SK-N-SH (cell line): ENCODE measurements around the gene PSMD14. TPM values are rescaled to one million over a fixed set of nuclear protein-coding genes. Genes with fewer than 3 reads are reported as not detected.

Experiments
- CTCF ChIA-PET: fragments of 300-600, 350-600 bp; formaldehyde crosslinking; extraction: SDS; loops from one replicate; lab custom pipeline; 2021; lab: Yijun Ruan, JAX
- POLR2A ChIA-PET: fragments of 350-600 bp; sonication (Branson Sonifier 250); formaldehyde crosslinking; extraction: SDS; loops from one replicate; lab custom pipeline; 2020; ENCODE audit warnings: antibody characterized with exemption, inconsistent platforms; lab: Yijun Ruan, JAX
- DNase-seq: peaks from one replicate; pipeline ENCODE4 v3.0.0; 2012
- H2AFZ ChIP-seq: fragments of 200-600 bp; sonication (generic); 2 replicates; pipeline ENCODE4 v1.8.1; 2016; ENCODE audit warnings: antibody characterized with exemption, mild to moderate bottlenecking, low read depth
- H3F3A ChIP-seq: fragments of 200-600 bp; sonication (generic); replicated peaks from 2 replicates; pipeline ENCODE3; 2016; ENCODE audit warnings: antibody characterized with exemption, mild to moderate bottlenecking; ENCODE audit not compliant: insufficient read depth
- H3K27ac ChIP-seq, 2 experiments: fragments of 200-500 bp in 1 of 2; fragments of 200-600 bp in 1 of 2; sonication (Bioruptor generic) in 1 of 2; sonication (generic), shearing (Covaris generic) in 1 of 2; 2 replicates each; pipeline versions ENCODE4 v1.5.1 to v1.6.1; 2014 to 2016; ENCODE audit warnings: low read depth in 2 of 2, inconsistent platforms in 1 of 2, low read length in 1 of 2, mild to moderate bottlenecking in 1 of 2, mixed read lengths in 1 of 2
- H3K27me3 ChIP-seq: fragments of 200-600 bp; sonication (generic), shearing (Covaris generic); 2 replicates; pipeline ENCODE4 v1.6.1; 2016; ENCODE audit warnings: mixed run types; ENCODE audit not compliant: insufficient read depth
- H3K36me3 ChIP-seq, 2 experiments: fragments of 200-500 bp in 1 of 2; fragments of 200-600 bp in 1 of 2; sonication (Bioruptor generic) in 1 of 2; sonication (generic) in 1 of 2; replicated peaks in 1 of 2; 2 replicates each; pipeline versions ENCODE3 to v1.5.1; 2014 to 2016; ENCODE audit warnings: low read length in 1 of 2, mild to moderate bottlenecking in 1 of 2; ENCODE audit not compliant: insufficient read depth in 2 of 2, control insufficient read depth in 1 of 2
- H3K4me1 ChIP-seq, 2 experiments: fragments of 200-500 bp in 1 of 2; fragments of 200-600 bp in 1 of 2; sonication (Bioruptor generic) in 1 of 2; sonication (generic), shearing (Covaris generic) in 1 of 2; 2 replicates each; pipeline versions ENCODE4 v1.5.1 to v1.6.1; 2014 to 2016; ENCODE audit warnings: low read depth in 1 of 2, low read length in 1 of 2, mixed run types in 1 of 2; ENCODE audit not compliant: insufficient read depth in 2 of 2, control insufficient read depth in 1 of 2
- H3K4me2 ChIP-seq: fragments of 200-600 bp; sonication (generic), shearing (Covaris generic); 2 replicates; pipeline ENCODE4 v1.6.1; 2017; ENCODE audit warnings: mixed run types
- H3K4me3 ChIP-seq, 2 experiments: fragments of 200-500 bp in 1 of 2; fragments of 200-600 bp in 1 of 2; sonication (Bioruptor generic) in 1 of 2; sonication (generic), shearing (Covaris generic) in 1 of 2; 2 replicates each; pipeline versions ENCODE4 v1.5.1 to v1.8.1; 2014 to 2016; ENCODE audit warnings: low read depth in 2 of 2, inconsistent platforms in 1 of 2, low read length in 1 of 2, mild to moderate bottlenecking in 1 of 2, mixed read lengths in 1 of 2, moderate library complexity in 1 of 2
- H3K79me2 ChIP-seq: fragments of 200-600 bp; sonication (generic); 2 replicates; pipeline ENCODE4 v1.8.1; 2017; ENCODE audit warnings: mild to moderate bottlenecking; ENCODE audit not compliant: insufficient read depth
- H3K9ac ChIP-seq: fragments of 200-600 bp; sonication (generic); 2 replicates; pipeline ENCODE4 v1.6.1; 2017; ENCODE audit warnings: mixed run types
- H3K9me2 ChIP-seq: fragments of 200-600 bp; sonication (generic); 2 replicates; pipeline ENCODE4 v1.6.1; 2017; ENCODE audit warnings: mixed run types
- H3K9me3 ChIP-seq: fragments of 200-600 bp; sonication (generic); 2 replicates; pipeline ENCODE4 v1.6.1; 2017; ENCODE audit warnings: mixed run types, mild to moderate bottlenecking, moderate library complexity
- H4K20me1 ChIP-seq: fragments of 200-600 bp; sonication (generic); 2 replicates; pipeline ENCODE4 v1.6.1; 2017; ENCODE audit warnings: mild to moderate bottlenecking, mixed run types; ENCODE audit not compliant: insufficient read depth
- CHD2 ChIP-seq: fragments of 150-350 bp; IDR thresholded peaks from 2 replicates; pipeline ENCODE4 v1.6.1; 2018; ENCODE audit warnings: low read length; ENCODE audit not compliant: partially characterized antibody
- EZH2phosphoT487 ChIP-seq: fragments of 200-600 bp; sonication (generic); IDR thresholded peaks from 2 replicates; pipeline ENCODE4 v1.6.1; 2017; ENCODE audit warnings: low read depth, mixed run types, mild to moderate bottlenecking, antibody characterized with exemption, moderate library complexity, borderline replicate concordance
- FOXM1 ChIP-seq: IDR thresholded peaks from 2 replicates; pipeline ENCODE4 v1.4.0; 2012; ENCODE audit warnings: low read depth, mild to moderate bottlenecking
- GATA2 ChIP-seq: sonication (generic); formaldehyde crosslinking; IDR thresholded peaks from 2 replicates; pipeline ENCODE4 v1.5.0; 2020; ENCODE audit warnings: mild to moderate bottlenecking, missing genetic modification reagents
- JUND ChIP-seq: IDR thresholded peaks from 2 replicates; pipeline ENCODE4 v1.4.0; 2012
- MEF2A ChIP-seq: IDR thresholded peaks from 2 replicates; pipeline ENCODE4 v1.4.0; 2012; ENCODE audit warnings: low read depth, borderline replicate concordance
- POLR2AphosphoS5 ChIP-seq: IDR thresholded peaks from 2 replicates; pipeline ENCODE4 v1.6.1; 2012; ENCODE audit warnings: low read depth, low read length
- RFX5 ChIP-seq: IDR thresholded peaks from 2 replicates; pipeline ENCODE4 v1.6.1; 2012; ENCODE audit warnings: mild to moderate bottlenecking, improper control_type of control experiment, low read length
- TCF12 ChIP-seq: IDR thresholded peaks from 2 replicates; pipeline ENCODE4 v1.4.0; 2012
- TEAD4 ChIP-seq: IDR thresholded peaks from 2 replicates; pipeline ENCODE4 v1.4.0; 2012; ENCODE audit warnings: mild to moderate bottlenecking, borderline replicate concordance; ENCODE audit not compliant: insufficient read depth
- YY1 ChIP-seq: IDR thresholded peaks from 2 replicates; pipeline ENCODE4 v1.4.0; 2012; ENCODE audit warnings: low read depth, mild to moderate bottlenecking
- WGBS: methylation state at CpG from one replicate; pipeline ENCODE4 v1.1.6; 2017; ENCODE audit warnings: low lambda C conversion rate; 5-methylcytosine and 5-hydroxymethylcytosine counted together
- polyA plus RNA-seq, 3 experiments: library from polyadenylated mRNA; depleted of rRNA; stranded (reverse); fragments of >200 nt; gene quantifications; 2 replicates each; pipeline ENCODE4 v1.2.3, GENCODE V29; 2012
- TF ChIP-seq, protein P1 (sequence below): IDR thresholded peaks from 2 replicates; pipeline ENCODE4 v1.6.1; 2012; ENCODE audit warnings: mild to moderate bottlenecking, low read depth, low read length, moderate library complexity
- TF ChIP-seq, protein P2 (sequence below): fragments of 150-350 bp; IDR thresholded peaks from 2 replicates; pipeline ENCODE4 v1.6.1; 2017; ENCODE audit warnings: antibody characterized with exemption, low read length, low read depth, borderline replicate concordance
- TF ChIP-seq, protein P3 (sequence below): fragments of 200-600 bp; sonication (generic); IDR thresholded peaks from 2 replicates; pipeline ENCODE4 v1.6.1; 2017; ENCODE audit warnings: antibody characterized with exemption, mild to moderate bottlenecking, moderate library complexity

The PSMD14 gene
- polyA plus RNA-seq, 1 of the 3 experiments (the other 2 are of a cell fraction), result 50.4 TPM

GRCh38 chr2:161353543-161353942 is 45.3 kb downstream of the PSMD14 start (continued):
- TF ChIP-seq, protein P1, sequence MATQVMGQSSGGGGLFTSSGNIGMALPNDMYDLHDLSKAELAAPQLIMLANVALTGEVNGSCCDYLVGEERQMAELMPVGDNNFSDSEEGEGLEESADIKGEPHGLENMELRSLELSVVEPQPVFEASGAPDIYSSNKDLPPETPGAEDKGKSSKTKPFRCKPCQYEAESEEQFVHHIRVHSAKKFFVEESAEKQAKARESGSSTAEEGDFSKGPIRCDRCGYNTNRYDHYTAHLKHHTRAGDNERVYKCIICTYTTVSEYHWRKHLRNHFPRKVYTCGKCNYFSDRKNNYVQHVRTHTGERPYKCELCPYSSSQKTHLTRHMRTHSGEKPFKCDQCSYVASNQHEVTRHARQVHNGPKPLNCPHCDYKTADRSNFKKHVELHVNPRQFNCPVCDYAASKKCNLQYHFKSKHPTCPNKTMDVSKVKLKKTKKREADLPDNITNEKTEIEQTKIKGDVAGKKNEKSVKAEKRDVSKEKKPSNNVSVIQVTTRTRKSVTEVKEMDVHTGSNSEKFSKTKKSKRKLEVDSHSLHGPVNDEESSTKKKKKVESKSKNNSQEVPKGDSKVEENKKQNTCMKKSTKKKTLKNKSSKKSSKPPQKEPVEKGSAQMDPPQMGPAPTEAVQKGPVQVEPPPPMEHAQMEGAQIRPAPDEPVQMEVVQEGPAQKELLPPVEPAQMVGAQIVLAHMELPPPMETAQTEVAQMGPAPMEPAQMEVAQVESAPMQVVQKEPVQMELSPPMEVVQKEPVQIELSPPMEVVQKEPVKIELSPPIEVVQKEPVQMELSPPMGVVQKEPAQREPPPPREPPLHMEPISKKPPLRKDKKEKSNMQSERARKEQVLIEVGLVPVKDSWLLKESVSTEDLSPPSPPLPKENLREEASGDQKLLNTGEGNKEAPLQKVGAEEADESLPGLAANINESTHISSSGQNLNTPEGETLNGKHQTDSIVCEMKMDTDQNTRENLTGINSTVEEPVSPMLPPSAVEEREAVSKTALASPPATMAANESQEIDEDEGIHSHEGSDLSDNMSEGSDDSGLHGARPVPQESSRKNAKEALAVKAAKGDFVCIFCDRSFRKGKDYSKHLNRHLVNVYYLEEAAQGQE, result no peak

GRCh38 chr2:161354106-161354505 is 45.9 kb downstream of the PSMD14 start:
- Histone ChIP-seq H3K36me3 (peaks cover 0 to 5% of the 10 kb centered on the region in 2 experiments), H3K4me2 (no peak overlapping the region), H4K20me1 (peaks cover 23% of the 10 kb centered on the region; the same call in 1 of the 2 replicates), H3K9me3 (no peaks in the 10 kb centered on the region)
- 95% methylated on average over 5 of the region's 5 CpGs for WGBS
- TF ChIP-seq JUND (no peak), TCF12 (no peak)
- TF ChIP-seq, all 33 proteins: peak for 0
- no peaks in the 10 kb centered on the region for H3F3A ChIP-seq
- no peak for DNase-seq
- peaks cover 96% of the 10 kb centered on the region for H3K79me2 ChIP-seq
- H3K9me2 ChIP-seq, result no peaks in the 10 kb centered on the region
- H3K27me3 ChIP-seq, result no peaks in the 10 kb centered on the region
- no peak overlapping the region for H2AFZ ChIP-seq
- H3K27ac ChIP-seq, result no peak overlapping the region
- H3K4me1 ChIP-seq, result peaks cover 0 to 5% of the 10 kb centered on the region in 2 experiments; a peak in 3 of 4 replicates
- CTCF ChIA-PET, result no interaction called here
- H3K4me3 ChIP-seq, result no peak overlapping the region
- POLR2A ChIA-PET, result no interaction called here
- no peak overlapping the region for H3K9ac ChIP-seq

- H3K9me2 ChIP-seq, result no peaks in the 10 kb centered on the region
- CTCF ChIA-PET, result no interaction called here
- H3K36me3 ChIP-seq, result peaks cover 0 to 8% of the 10 kb centered on the region in 2 experiments
- H3F3A ChIP-seq, result no peaks in the 10 kb centered on the region
- no peak for TF ChIP-seq YY1
- TF ChIP-seq, all 33 proteins: peak for 0
- Histone ChIP-seq H2AFZ (no peak overlapping the region), H3K4me2 (no peak overlapping the region), H3K4me1 (no peaks in the 10 kb centered on the region; a peak in 2 of 4 replicates), H3K27me3 (no peaks in the 10 kb centered on the region), H4K20me1 (peaks cover 15% of the 10 kb centered on the region; the same call in 1 of the 2 replicates), H3K4me3 (no peak overlapping the region), H3K79me2 (peaks cover 95% of the 10 kb centered on the region), H3K9ac (no peak overlapping the region), H3K27ac (no peak overlapping the region), H3K9me3 (no peaks in the 10 kb centered on the region)
- WGBS, result 90% methylated on average over 1 of the region's 1 CpG
- POLR2A ChIA-PET, result no interaction called here
- DNase-seq, result no peak
Measured at GRCh38 chr2:161355106-161355505, 46.9 kb downstream of the PSMD14 start.

GRCh38 chr2:161355983-161356382 is 47.8 kb downstream of the PSMD14 start:
- Histone ChIP-seq H3K9ac (no peak overlapping the region), H3K4me2 (no peak overlapping the region), H3K79me2 (peaks cover 95% of the 10 kb centered on the region), H3K9me3 (no peaks in the 10 kb centered on the region), H4K20me1 (peaks cover 15% of the 10 kb centered on the region; the same call in 1 of the 2 replicates), H3K9me2 (no peaks in the 10 kb centered on the region), H3K4me3 (no peak overlapping the region), H3K36me3 (peaks cover 0 to 14% of the 10 kb centered on the region in 2 experiments), H3K27me3 (no peaks in the 10 kb centered on the region), H3K27ac (no peak overlapping the region; a peak in 1 of 4 replicates), H3F3A (no peaks in the 10 kb centered on the region), H2AFZ (no peak overlapping the region), H3K4me1 (no peaks in the 10 kb centered on the region; a peak in 2 of 4 replicates)
- 77% methylated on average over 2 of the region's 2 CpGs for WGBS
- ChIA-PET CTCF (no interaction called here), POLR2A (no interaction called here)
- no peak for DNase-seq
- TF ChIP-seq YY1 (no peak), TEAD4 (no peak), POLR2AphosphoS5 (no peak), CHD2 (no peak), FOXM1 (no peak), EZH2phosphoT487 (no peak), MEF2A (no peak), GATA2 (CRISPR knock-in tag) (no peak), RFX5 (no peak)
- TF ChIP-seq, protein P2, sequence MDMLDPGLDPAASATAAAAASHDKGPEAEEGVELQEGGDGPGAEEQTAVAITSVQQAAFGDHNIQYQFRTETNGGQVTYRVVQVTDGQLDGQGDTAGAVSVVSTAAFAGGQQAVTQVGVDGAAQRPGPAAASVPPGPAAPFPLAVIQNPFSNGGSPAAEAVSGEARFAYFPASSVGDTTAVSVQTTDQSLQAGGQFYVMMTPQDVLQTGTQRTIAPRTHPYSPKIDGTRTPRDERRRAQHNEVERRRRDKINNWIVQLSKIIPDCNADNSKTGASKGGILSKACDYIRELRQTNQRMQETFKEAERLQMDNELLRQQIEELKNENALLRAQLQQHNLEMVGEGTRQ, result no peak
- TF ChIP-seq, protein P3, sequence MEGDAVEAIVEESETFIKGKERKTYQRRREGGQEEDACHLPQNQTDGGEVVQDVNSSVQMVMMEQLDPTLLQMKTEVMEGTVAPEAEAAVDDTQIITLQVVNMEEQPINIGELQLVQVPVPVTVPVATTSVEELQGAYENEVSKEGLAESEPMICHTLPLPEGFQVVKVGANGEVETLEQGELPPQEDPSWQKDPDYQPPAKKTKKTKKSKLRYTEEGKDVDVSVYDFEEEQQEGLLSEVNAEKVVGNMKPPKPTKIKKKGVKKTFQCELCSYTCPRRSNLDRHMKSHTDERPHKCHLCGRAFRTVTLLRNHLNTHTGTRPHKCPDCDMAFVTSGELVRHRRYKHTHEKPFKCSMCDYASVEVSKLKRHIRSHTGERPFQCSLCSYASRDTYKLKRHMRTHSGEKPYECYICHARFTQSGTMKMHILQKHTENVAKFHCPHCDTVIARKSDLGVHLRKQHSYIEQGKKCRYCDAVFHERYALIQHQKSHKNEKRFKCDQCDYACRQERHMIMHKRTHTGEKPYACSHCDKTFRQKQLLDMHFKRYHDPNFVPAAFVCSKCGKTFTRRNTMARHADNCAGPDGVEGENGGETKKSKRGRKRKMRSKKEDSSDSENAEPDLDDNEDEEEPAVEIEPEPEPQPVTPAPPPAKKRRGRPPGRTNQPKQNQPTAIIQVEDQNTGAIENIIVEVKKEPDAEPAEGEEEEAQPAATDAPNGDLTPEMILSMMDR, result no peak
